HepG2 (cell line): ENCODE data around the gene DIPK1A. TPM values are rescaled to one million over a fixed set of nuclear protein-coding genes. Genes with fewer than 3 reads are reported as not detected.

Source experiments
- ATAC-seq: fragments of 200-7000 bp; cut with Tn5 transposase; 3 replicates; pipeline ENCODE4 v1.9.1; 2020; ENCODE audit warnings: mild to moderate bottlenecking, moderate library complexity
- BruUV-seq: library from RNA; stranded (reverse); fragments of 400-500 nt; replicated peaks from 2 replicates; lab custom pipeline; 2021; lab: Mats Ljungman, UMichigan
- CTCF ChIA-PET: fragments of 300-600 bp; formaldehyde crosslinking; extraction: SDS; loops from one replicate; lab custom pipeline; 2021; ENCODE audit warnings: low total read pairs, inconsistent platforms, low intra/inter-chr PET ratio; lab: Yijun Ruan, JAX
- POLR2A ChIA-PET: fragments of 350-600 bp; sonication (Branson Sonifier 250); formaldehyde crosslinking; loops from one replicate; lab custom pipeline; 2020; ENCODE audit warnings: antibody characterized with exemption, inconsistent platforms; lab: Yijun Ruan, JAX
- DNase-seq: peaks from one replicate; pipeline ENCODE4 v3.0.0-alpha.2; 2015; ENCODE audit warnings: low spot score
- FAIRE-seq: peaks from 3 replicates; lab custom pipeline; 2011; peaks lifted over from hg19 to GRCh38; lab: Jason Lieb, UNC
- H2AFZ ChIP-seq: one replicate; pipeline ENCODE4 v1.6.1; 2011; ENCODE audit warnings: low read length, inconsistent platforms
- H3K27ac ChIP-seq: fragments of 300-600 bp; 3 replicates; pipeline ENCODE4 v1.8.0; 2011; ENCODE audit warnings: mixed run types, mild to moderate bottlenecking, mixed read lengths, low read length, inconsistent platforms; ENCODE audit not compliant: insufficient read depth; ENCODE audit errors: extremely low read length
- H3K27me3 ChIP-seq, 2 experiments: fragments of 200-600 bp in 1 of 2; 2 replicates in 1 of 2; 3 replicates in 1 of 2; pipeline versions ENCODE4 v1.6.0 to v1.8.0; 2011; ENCODE audit warnings: low read length in 2 of 2, mild to moderate bottlenecking in 2 of 2, moderate library complexity in 2 of 2, inconsistent platforms in 1 of 2; ENCODE audit not compliant: insufficient read depth in 2 of 2, control insufficient read depth in 1 of 2
- H3K36me3 ChIP-seq, 2 experiments: fragments of 200-600 bp in 1 of 2; replicated peaks in 1 of 2; 2 replicates in 1 of 2; 3 replicates in 1 of 2; pipeline versions ENCODE4 v1.5.1 to v1.8.0; 2011; ENCODE audit warnings: low read length in 2 of 2, inconsistent platforms in 1 of 2; ENCODE audit not compliant: insufficient read depth in 2 of 2, control insufficient read depth in 1 of 2
- H3K4me1 ChIP-seq: 2 replicates; pipeline ENCODE4 v1.5.1; 2012; ENCODE audit warnings: low read length, inconsistent platforms; ENCODE audit not compliant: insufficient read depth
- H3K4me2 ChIP-seq: 2 replicates; pipeline ENCODE4 v1.6.0; 2011; ENCODE audit warnings: low read depth, low read length, inconsistent platforms
- H3K4me3 ChIP-seq, 3 experiments: fragments of 200-600 bp in 1 of 3; sonication (generic), shearing (Covaris generic) in 1 of 3; replicated peaks in 1 of 3; 2 replicates each; pipeline ENCODE4 v1.5.1; 2011 to 2016; ENCODE audit warnings: low read length in 3 of 3, inconsistent platforms in 2 of 3, low read depth in 2 of 3, mild to moderate bottlenecking in 2 of 3, control low read depth in 1 of 3, mixed read lengths in 1 of 3; ENCODE audit not compliant: insufficient read depth in 1 of 3
- H3K79me2 ChIP-seq: one replicate; pipeline ENCODE4 v1.6.1; 2011; ENCODE audit warnings: low read length, inconsistent platforms; ENCODE audit not compliant: insufficient read depth
- H3K9ac ChIP-seq: 2 replicates; pipeline ENCODE4 v1.6.0; 2011; ENCODE audit warnings: mild to moderate bottlenecking, low read depth, low read length, inconsistent platforms; ENCODE audit not compliant: insufficient read depth
- H3K9me3 ChIP-seq: 2 replicates; pipeline ENCODE4 v1.5.1; 2012; ENCODE audit warnings: mild to moderate bottlenecking, low read length
- H4K20me1 ChIP-seq: 2 replicates; pipeline ENCODE4 v1.6.0; 2011; ENCODE audit warnings: inconsistent platforms, mild to moderate bottlenecking, low read length, moderate library complexity; ENCODE audit not compliant: insufficient read depth
- CTCF ChIP-seq: sonication (generic); formaldehyde crosslinking; IDR thresholded peaks from 2 replicates; pipeline ENCODE4 v1.5.0; 2020; ENCODE audit warnings: mild to moderate bottlenecking, missing genetic modification reagents, moderate library complexity
- KDM5A ChIP-seq: fragments of 200-600 bp; sonication (generic); IDR thresholded peaks from 2 replicates; pipeline ENCODE4 v1.7.0; 2018; ENCODE audit warnings: antibody characterized with exemption, mild to moderate bottlenecking, low read length, borderline replicate concordance
- MBD4 ChIP-seq: IDR thresholded peaks from 2 replicates; pipeline ENCODE4 v1.6.1; 2012; ENCODE audit warnings: low read length, inconsistent platforms, borderline replicate concordance
- MTA3 ChIP-seq: sonication (generic); formaldehyde crosslinking; IDR thresholded peaks from 2 replicates; pipeline ENCODE4 v1.4.0; 2020; ENCODE audit warnings: missing genetic modification reagents
- MZF1 ChIP-seq: sonication (generic); formaldehyde crosslinking; IDR thresholded peaks from 2 replicates; pipeline ENCODE4 v1.8.1; 2023; ENCODE audit warnings: mild to moderate bottlenecking, missing genetic modification reagents, borderline replicate concordance
- PAXIP1 ChIP-seq: sonication (generic); formaldehyde crosslinking; conservative IDR thresholded peaks from 2 replicates; pipeline ENCODE4 v1.4.0; 2020; ENCODE audit warnings: mild to moderate bottlenecking, missing genetic modification reagents, moderate library complexity
- ZFX ChIP-seq: sonication (generic); formaldehyde crosslinking; IDR thresholded peaks from 2 replicates; pipeline ENCODE4 v1.4.0; 2020; ENCODE audit warnings: mild to moderate bottlenecking, low read depth, missing genetic modification reagents, moderate library complexity
- ZNF251 ChIP-seq: sonication (generic); formaldehyde crosslinking; IDR thresholded peaks from 2 replicates; pipeline ENCODE4 v1.9.0; 2021; ENCODE audit warnings: mild to moderate bottlenecking, missing genetic modification reagents
- ZNF260 ChIP-seq: sonication (generic); formaldehyde crosslinking; IDR thresholded peaks from 2 replicates; pipeline ENCODE4 v1.4.0; 2020; ENCODE audit warnings: missing genetic modification reagents, low read depth, mild to moderate bottlenecking, borderline replicate concordance
- ZNF761 ChIP-seq: sonication (generic); formaldehyde crosslinking; conservative IDR thresholded peaks from 2 replicates; pipeline ENCODE4 v1.4.0; 2020; ENCODE audit warnings: mild to moderate bottlenecking, missing genetic modification reagents
- WGBS: methylation state at CpG from one replicate; pipeline ENCODE4 v1.1.6; 2017; ENCODE audit warnings: low lambda C conversion rate; 5-methylcytosine and 5-hydroxymethylcytosine counted together
- in situ Hi-C: cut with HindIII; loops from 2 replicates; pipeline ENCODE4 v1.10.0; 2017; ENCODE audit warnings: low pct_unique_long_range_greater_than_20kb; ENCODE audit not compliant: extremely low pct_ligation_motif_present
- intact Hi-C: fragments of 100-400 bp; cut with micrococcal nuclease; formaldehyde crosslinking; loops from one replicate; pipeline ENCODE4 v1.10.0; 2022; ENCODE audit not compliant: unreplicated experiment
- polyA plus RNA-seq, 8 experiments: library from polyadenylated mRNA; depleted of rRNA in 3 of 8; stranded (reverse) in 7 of 8; unstranded in 1 of 8; fragments of >200 nt; fragmentation: Illumina TruSeq in 4 of 8; extraction: Trizol in 4 of 8; gene quantifications; 2 replicates each; pipeline versions ENCODE4 v1.2.1 to v1.2.3, GENCODE V29; 2011 to 2016; ENCODE audit warnings: low read depth in 4 of 8, missing spikeins in 1 of 8, mixed read lengths in 1 of 8; ENCODE audit not compliant: insufficient read depth in 1 of 8
- total RNA-seq, 5 experiments: library from RNA; depleted of rRNA; stranded (reverse); fragments of >200 nt; fragmentation: Illumina TruSeq; extraction: Trizol; gene quantifications; 2 replicates each; pipeline ENCODE4 v1.2.3, GENCODE V29; 2016; ENCODE audit warnings: low read depth in 1 of 5

DIPK1A gene
- total and polyA plus RNA-seq, 2 of the 13 experiments (the other 11 are each of a cell fraction or from before 2014, with no cell fraction given), result 8.4 TPM

DNA sequence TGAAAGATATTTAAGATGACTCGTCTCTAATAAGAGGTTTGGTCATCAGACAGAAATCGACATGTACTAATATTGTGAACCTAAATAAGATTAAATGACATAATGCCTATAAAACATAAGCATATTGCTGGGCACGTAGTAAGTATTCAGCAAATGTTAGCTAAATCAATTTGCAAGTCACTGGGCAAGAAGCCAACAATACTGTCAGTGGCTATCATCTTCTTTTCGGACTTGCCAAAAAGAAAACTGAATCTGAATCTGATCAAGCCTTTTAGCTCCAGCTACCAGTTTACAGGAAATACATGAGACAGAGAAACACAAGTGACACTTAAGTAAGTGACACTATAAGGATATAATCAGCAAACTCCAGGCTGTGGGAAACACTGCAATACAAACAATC lies 83.5 kb downstream of the DIPK1A start:
- ChIA-PET POLR2A (no interaction called here), CTCF (no interaction called here)
- Histone ChIP-seq H3K27me3 (no peaks in the 10 kb centered on the region), H3K4me3 (no peak overlapping the region), H3K79me2 (peaks cover 1% of the 10 kb centered on the region), H2AFZ (no peak overlapping the region), H3K36me3 (no peaks in the 10 kb centered on the region), H4K20me1 (no peaks in the 10 kb centered on the region), H3K4me2 (no peak overlapping the region), H3K9me3 (no peaks in the 10 kb centered on the region), H3K9ac (no peak overlapping the region), H3K27ac (no peak overlapping the region), H3K4me1 (no peaks in the 10 kb centered on the region)
- ATAC-seq (no peak), FAIRE-seq (no peak), DNase-seq (no peak)
- WGBS, result 94% methylated on average over 4 of the region's 4 CpGs
- in situ Hi-C loops, result no loop called here
- TF ChIP-seq MZF1 (CRISPR knock-in tag), result no peak
- TF ChIP-seq ZFX (CRISPR knock-in tag), result no peak
- TF ChIP-seq ZNF761 (CRISPR knock-in tag), result no peak
- no peak for TF ChIP-seq ZNF260
- no peak for TF ChIP-seq MBD4
- TF ChIP-seq CTCF (CRISPR knock-in tag), result no peak
- no peak for TF ChIP-seq MTA3 (CRISPR knock-in tag)
- no peak for TF ChIP-seq KDM5A
- no peak for TF ChIP-seq ZNF251 (CRISPR knock-in tag)
- TF ChIP-seq PAXIP1 (CRISPR knock-in tag), result no peak
- BruUV-seq, result no TSS peak
- intact Hi-C loops, result no loop called here
